Measurements from ENCODE around the gene SHH.

SHH gene

GRCh38 chr7:155764438-155764793 is 47.8 kb downstream of the SHH start:
- H3K4me1 ChIP-seq (ENCODE audit: control insufficient read depth, insufficient read depth, low read length), result peaks cover 11% of the 10 kb centered on the region
- H3K4me3 ChIP-seq (ENCODE audit: low read depth, low read length), result no peak overlapping the region
- H3K9ac ChIP-seq (ENCODE audit: low read depth, low read length), result no peak overlapping the region
- H3K27me3 ChIP-seq (ENCODE audit: control insufficient read depth, insufficient read depth, low read length), result no peaks in the 10 kb centered on the region
- no peaks in the 10 kb centered on the region for H3K9me3 ChIP-seq (ENCODE audit: control insufficient read depth, insufficient read depth, low read length)
- H3K36me3 ChIP-seq (ENCODE audit: control insufficient read depth, insufficient read depth, low read length), result peaks cover 15% of the 10 kb centered on the region

DNA sequence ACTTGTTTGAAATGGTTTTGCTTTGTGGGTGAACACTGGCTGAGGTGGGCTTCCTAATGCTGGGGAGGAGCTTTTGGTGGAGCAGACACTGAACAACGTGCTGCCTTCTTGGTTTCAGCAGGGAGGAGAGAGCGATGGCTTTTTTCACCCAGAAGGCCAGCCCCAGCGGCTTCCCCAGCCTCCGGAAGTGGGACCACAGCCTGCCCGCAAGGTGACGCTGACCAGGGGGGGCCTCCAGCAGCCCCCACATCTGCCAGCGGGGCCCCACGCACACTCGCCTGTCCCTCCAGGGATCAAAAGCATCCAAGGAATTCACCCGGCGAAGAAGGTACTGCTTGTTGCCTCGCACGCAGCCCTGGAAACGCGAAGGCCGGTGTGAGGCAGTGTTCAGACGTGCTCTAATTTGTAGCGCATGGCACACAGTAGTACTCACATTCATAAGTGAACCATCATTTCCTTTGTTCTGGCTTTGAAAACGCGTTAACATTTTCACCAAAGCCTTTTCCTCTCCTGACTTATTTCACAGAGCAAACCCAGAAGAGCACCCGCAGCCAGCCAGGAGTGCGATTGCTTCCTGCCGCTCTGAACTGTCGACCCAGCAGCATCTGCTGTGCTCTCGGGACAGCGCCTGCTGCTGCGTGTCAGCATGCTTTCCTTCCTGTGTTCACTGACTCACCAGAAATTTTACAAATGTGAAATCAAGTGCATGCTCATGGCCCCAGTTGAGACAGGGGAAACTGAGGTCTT is 48.4 kb downstream of the SHH start:
- Histone ChIP-seq H3K27me3 (ENCODE audit: control insufficient read depth, insufficient read depth, low read length) (no peaks in the 10 kb centered on the region), H3K4me1 (ENCODE audit: control insufficient read depth, insufficient read depth, low read length) (peaks cover 11% of the 10 kb centered on the region), H3K36me3 (ENCODE audit: control insufficient read depth, insufficient read depth, low read length) (peaks cover 12% of the 10 kb centered on the region), H3K4me3 (ENCODE audit: low read depth, low read length) (no peak overlapping the region), H3K9ac (ENCODE audit: low read depth, low read length) (no peak overlapping the region), H3K9me3 (ENCODE audit: control insufficient read depth, insufficient read depth, low read length) (no peaks in the 10 kb centered on the region)

- no peak overlapping the region for H3K4me3 ChIP-seq (ENCODE audit: low read depth, low read length)
These were observed 49.1 kb downstream of the SHH start for GRCh38 chr7:155763122-155763521.

GRCh38 chr7:155762655-155763054 is 49.6 kb downstream of the SHH start:
- peaks cover 16% of the 10 kb centered on the region for H3K36me3 ChIP-seq (ENCODE audit: control insufficient read depth, insufficient read depth, low read length)
- H3K9me3 ChIP-seq (ENCODE audit: control insufficient read depth, insufficient read depth, low read length), result no peaks in the 10 kb centered on the region
- H3K4me1 ChIP-seq (ENCODE audit: control insufficient read depth, insufficient read depth, low read length), result peaks cover 11% of the 10 kb centered on the region
- H3K4me3 ChIP-seq (ENCODE audit: low read depth, low read length), result no peak overlapping the region
- no peaks in the 10 kb centered on the region for H3K27me3 ChIP-seq (ENCODE audit: control insufficient read depth, insufficient read depth, low read length)
- H3K9ac ChIP-seq (ENCODE audit: low read depth, low read length), result no peak overlapping the region

More at GRCh38 chr7:155763122-155763521, 49.1 kb downstream of the SHH start:
- no peaks in the 10 kb centered on the region for H3K9me3 ChIP-seq (ENCODE audit: control insufficient read depth, insufficient read depth, low read length)
- H3K27me3 ChIP-seq (ENCODE audit: control insufficient read depth, insufficient read depth, low read length), result no peaks in the 10 kb centered on the region
- no peak overlapping the region for H3K9ac ChIP-seq (ENCODE audit: low read depth, low read length)
- H3K4me1 ChIP-seq (ENCODE audit: control insufficient read depth, insufficient read depth, low read length), result peaks cover 11% of the 10 kb centered on the region
- peaks cover 16% of the 10 kb centered on the region for H3K36me3 ChIP-seq (ENCODE audit: control insufficient read depth, insufficient read depth, low read length)

- Histone ChIP-seq H3K36me3 (ENCODE audit: control insufficient read depth, insufficient read depth, low read length) (peaks cover 16% of the 10 kb centered on the region), H3K9ac (ENCODE audit: low read depth, low read length) (no peak overlapping the region)
These were observed 50.2 kb downstream of the SHH start for GRCh38 chr7:155762036-155762435.

GRCh38 chr7:155761162-155761561 is 51.1 kb downstream of the SHH start:
- Histone ChIP-seq H3K9me3 (ENCODE audit: control insufficient read depth, insufficient read depth, low read length) (no peaks in the 10 kb centered on the region), H3K27me3 (ENCODE audit: control insufficient read depth, insufficient read depth, low read length) (no peaks in the 10 kb centered on the region), H3K4me3 (ENCODE audit: low read depth, low read length) (no peak overlapping the region), H3K9ac (ENCODE audit: low read depth, low read length) (no peak overlapping the region), H3K4me1 (ENCODE audit: control insufficient read depth, insufficient read depth, low read length) (peaks cover 11% of the 10 kb centered on the region), H3K36me3 (ENCODE audit: control insufficient read depth, insufficient read depth, low read length) (peaks cover 16% of the 10 kb centered on the region)

More at GRCh38 chr7:155762036-155762435, 50.2 kb downstream of the SHH start:
- no peaks in the 10 kb centered on the region for H3K27me3 ChIP-seq (ENCODE audit: control insufficient read depth, insufficient read depth, low read length)
- no peaks in the 10 kb centered on the region for H3K9me3 ChIP-seq (ENCODE audit: control insufficient read depth, insufficient read depth, low read length)
- H3K4me1 ChIP-seq (ENCODE audit: control insufficient read depth, insufficient read depth, low read length), result peaks cover 11% of the 10 kb centered on the region
- H3K4me3 ChIP-seq (ENCODE audit: low read depth, low read length), result no peak overlapping the region

DNA sequence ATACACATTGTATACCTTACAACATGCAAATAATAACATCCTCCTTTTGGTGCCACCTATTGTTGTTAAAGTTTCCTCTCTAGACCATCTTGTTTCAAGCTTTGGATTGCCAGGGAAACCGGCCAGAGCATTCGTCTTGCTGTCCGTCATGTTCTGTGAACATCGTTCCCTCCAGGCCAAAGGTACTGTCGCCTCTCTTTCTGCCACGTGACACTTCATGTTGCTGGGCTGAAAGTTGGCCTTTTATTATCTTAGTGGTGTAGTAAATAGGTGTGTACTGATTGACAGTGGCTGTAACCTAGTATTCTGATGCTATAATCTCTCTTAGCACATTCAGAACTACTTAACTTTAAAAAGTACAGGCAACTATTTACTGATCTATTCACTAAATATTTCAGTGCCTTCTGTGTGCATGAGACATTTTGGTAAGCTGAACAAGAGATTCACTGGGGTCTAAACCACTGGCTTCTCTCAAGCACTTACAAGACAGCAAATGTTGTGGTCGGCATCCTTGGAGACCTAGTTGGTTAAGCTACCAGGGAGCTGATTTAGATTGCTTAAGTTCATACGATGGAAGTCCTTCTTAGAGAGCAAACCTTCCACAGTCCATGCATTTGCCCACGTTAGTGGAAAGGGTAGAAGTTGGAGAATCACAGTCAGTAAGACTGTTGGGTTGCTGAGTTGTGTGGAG is 52.4 kb downstream of the SHH start:
- H3K9me3 ChIP-seq (ENCODE audit: control insufficient read depth, insufficient read depth, low read length), result no peaks in the 10 kb centered on the region

GRCh38 chr7:155758348-155758747 is 53.9 kb downstream of the SHH start:
- Histone ChIP-seq H3K9me3 (ENCODE audit: control insufficient read depth, insufficient read depth, low read length) (no peaks in the 10 kb centered on the region), H3K9ac (ENCODE audit: low read depth, low read length) (no peak overlapping the region), H3K27me3 (ENCODE audit: control insufficient read depth, insufficient read depth, low read length) (no peaks in the 10 kb centered on the region), H3K36me3 (ENCODE audit: control insufficient read depth, insufficient read depth, low read length) (peaks cover 4% of the 10 kb centered on the region), H3K4me3 (ENCODE audit: low read depth, low read length) (peak overlapping the region; percentile 2), H3K4me1 (ENCODE audit: control insufficient read depth, insufficient read depth, low read length) (peaks cover 11% of the 10 kb centered on the region)

More for the DNA sequence above, 52.4 kb downstream of the SHH start:
- Histone ChIP-seq H3K9ac (ENCODE audit: low read depth, low read length) (no peak overlapping the region), H3K27me3 (ENCODE audit: control insufficient read depth, insufficient read depth, low read length) (no peaks in the 10 kb centered on the region), H3K36me3 (ENCODE audit: control insufficient read depth, insufficient read depth, low read length) (peaks cover 11% of the 10 kb centered on the region), H3K4me3 (ENCODE audit: low read depth, low read length) (no peak overlapping the region), H3K4me1 (ENCODE audit: control insufficient read depth, insufficient read depth, low read length) (peaks cover 11% of the 10 kb centered on the region)

GRCh38 chr7:155756322-155756721 is 55.9 kb downstream of the SHH start:
- H3K9ac ChIP-seq (ENCODE audit: low read depth, low read length), result no peak overlapping the region
- H3K4me1 ChIP-seq (ENCODE audit: control insufficient read depth, insufficient read depth, low read length), result peaks cover 3% of the 10 kb centered on the region
- H3K36me3 ChIP-seq (ENCODE audit: control insufficient read depth, insufficient read depth, low read length), result peaks cover 4% of the 10 kb centered on the region
- H3K27me3 ChIP-seq (ENCODE audit: control insufficient read depth, insufficient read depth, low read length), result no peaks in the 10 kb centered on the region
- no peaks in the 10 kb centered on the region for H3K9me3 ChIP-seq (ENCODE audit: control insufficient read depth, insufficient read depth, low read length)
- no peak overlapping the region for H3K4me3 ChIP-seq (ENCODE audit: low read depth, low read length)

DNA sequence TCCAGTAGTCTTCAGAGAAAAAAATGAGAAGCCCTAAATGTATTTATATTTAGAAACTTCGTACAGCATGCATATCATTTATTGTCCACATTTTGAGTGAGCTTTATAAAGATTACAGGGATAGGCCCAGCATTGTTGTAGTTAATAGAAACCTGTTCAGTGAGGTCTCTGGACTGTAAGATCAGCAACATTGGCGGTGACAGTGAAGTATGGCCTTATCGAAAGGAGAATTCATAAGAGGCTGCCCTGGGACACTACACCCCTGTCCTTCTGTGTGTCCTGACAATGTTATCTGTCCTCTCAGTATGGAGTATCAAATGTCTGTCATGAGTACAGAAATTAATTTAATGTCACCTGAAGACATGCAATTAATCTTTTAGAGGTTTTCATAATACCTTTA is 57.2 kb downstream of the SHH start:
- H3K36me3 ChIP-seq (ENCODE audit: control insufficient read depth, insufficient read depth, low read length), result peaks cover 4% of the 10 kb centered on the region
- H3K9ac ChIP-seq (ENCODE audit: low read depth, low read length), result no peak overlapping the region

DNA sequence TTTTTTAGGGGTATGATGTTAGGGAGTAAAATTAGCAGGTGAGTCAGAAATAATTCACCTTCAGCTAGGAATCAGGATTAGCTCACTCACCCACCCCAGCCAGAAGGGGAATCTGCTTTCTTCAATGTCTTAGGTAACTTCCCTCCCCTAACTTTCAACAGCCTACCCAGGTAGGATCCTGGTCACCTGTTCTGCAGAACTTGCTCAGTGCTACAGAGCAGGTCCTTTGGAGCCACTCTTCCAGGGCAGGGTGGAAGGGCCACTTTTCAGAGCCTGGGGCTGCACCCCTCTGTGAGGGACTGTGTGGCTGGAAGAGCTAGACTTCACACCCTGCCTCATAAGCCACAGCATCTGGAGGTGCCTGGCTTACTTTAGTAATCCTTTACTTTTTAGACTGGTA is 58.1 kb downstream of the SHH start:
- H3K9ac ChIP-seq (ENCODE audit: low read depth, low read length), result no peak overlapping the region
- peaks cover 4% of the 10 kb centered on the region for H3K36me3 ChIP-seq (ENCODE audit: control insufficient read depth, insufficient read depth, low read length)
- no peaks in the 10 kb centered on the region for H3K4me1 ChIP-seq (ENCODE audit: control insufficient read depth, insufficient read depth, low read length)
- no peak overlapping the region for H3K4me3 ChIP-seq (ENCODE audit: low read depth, low read length)
- no peaks in the 10 kb centered on the region for H3K27me3 ChIP-seq (ENCODE audit: control insufficient read depth, insufficient read depth, low read length)
- H3K9me3 ChIP-seq (ENCODE audit: control insufficient read depth, insufficient read depth, low read length), result no peaks in the 10 kb centered on the region

More for the DNA sequence above, 57.2 kb downstream of the SHH start:
- H3K9me3 ChIP-seq (ENCODE audit: control insufficient read depth, insufficient read depth, low read length), result no peaks in the 10 kb centered on the region
- no peaks in the 10 kb centered on the region for H3K27me3 ChIP-seq (ENCODE audit: control insufficient read depth, insufficient read depth, low read length)
- H3K4me1 ChIP-seq (ENCODE audit: control insufficient read depth, insufficient read depth, low read length), result no peaks in the 10 kb centered on the region
- no peak overlapping the region for H3K4me3 ChIP-seq (ENCODE audit: low read depth, low read length)

DNA sequence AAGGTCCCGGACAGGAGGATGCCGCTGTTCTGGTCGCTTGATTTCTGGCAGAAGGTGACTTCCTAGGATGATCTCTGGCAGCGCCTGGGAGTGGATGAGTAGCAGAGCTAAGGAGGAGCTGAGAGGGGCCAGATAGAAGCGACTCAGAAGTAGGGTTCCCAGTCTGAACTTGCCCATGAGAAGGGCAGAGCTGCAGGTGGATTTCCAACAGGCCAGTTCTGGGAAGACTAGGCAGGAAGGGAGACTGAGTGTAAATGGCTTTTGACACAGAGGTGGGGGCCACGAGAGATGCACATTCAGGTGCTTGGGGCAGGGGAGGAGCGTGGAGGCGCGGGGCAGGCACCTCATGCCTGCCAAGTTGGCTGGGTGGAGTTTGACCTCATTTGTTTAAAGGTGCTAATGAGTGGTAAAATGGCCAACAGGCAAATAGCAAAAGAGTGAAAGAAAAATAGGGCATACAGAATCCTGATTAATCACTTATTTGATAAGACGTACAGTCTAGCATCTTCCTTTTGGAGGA is 58.8 kb downstream of the SHH start:
- Histone ChIP-seq H3K4me1 (ENCODE audit: control insufficient read depth, insufficient read depth, low read length) (peaks cover 4% of the 10 kb centered on the region), H3K36me3 (ENCODE audit: control insufficient read depth, insufficient read depth, low read length) (no peaks in the 10 kb centered on the region), H3K9me3 (ENCODE audit: control insufficient read depth, insufficient read depth, low read length) (no peaks in the 10 kb centered on the region), H3K27me3 (ENCODE audit: control insufficient read depth, insufficient read depth, low read length) (no peaks in the 10 kb centered on the region), H3K9ac (ENCODE audit: low read depth, low read length) (no peak overlapping the region), H3K4me3 (ENCODE audit: low read depth, low read length) (no peak overlapping the region)

Data from iPS-15b (cell line).